A204.1 (cell line): ENCODE data around the gene TRAF3IP1.
"Not testable (repeated sequence)": the region's sequence is repeated elsewhere in the genome, so short reads cannot be mapped to it uniquely, and the experiment has no call there.

Source experiments
- FAIRE-seq: peaks from 2 replicates; lab custom pipeline; 2012; peaks lifted over from hg19 to GRCh38; lab: Jason Lieb, UNC

TRAF3IP1 gene

DNA sequence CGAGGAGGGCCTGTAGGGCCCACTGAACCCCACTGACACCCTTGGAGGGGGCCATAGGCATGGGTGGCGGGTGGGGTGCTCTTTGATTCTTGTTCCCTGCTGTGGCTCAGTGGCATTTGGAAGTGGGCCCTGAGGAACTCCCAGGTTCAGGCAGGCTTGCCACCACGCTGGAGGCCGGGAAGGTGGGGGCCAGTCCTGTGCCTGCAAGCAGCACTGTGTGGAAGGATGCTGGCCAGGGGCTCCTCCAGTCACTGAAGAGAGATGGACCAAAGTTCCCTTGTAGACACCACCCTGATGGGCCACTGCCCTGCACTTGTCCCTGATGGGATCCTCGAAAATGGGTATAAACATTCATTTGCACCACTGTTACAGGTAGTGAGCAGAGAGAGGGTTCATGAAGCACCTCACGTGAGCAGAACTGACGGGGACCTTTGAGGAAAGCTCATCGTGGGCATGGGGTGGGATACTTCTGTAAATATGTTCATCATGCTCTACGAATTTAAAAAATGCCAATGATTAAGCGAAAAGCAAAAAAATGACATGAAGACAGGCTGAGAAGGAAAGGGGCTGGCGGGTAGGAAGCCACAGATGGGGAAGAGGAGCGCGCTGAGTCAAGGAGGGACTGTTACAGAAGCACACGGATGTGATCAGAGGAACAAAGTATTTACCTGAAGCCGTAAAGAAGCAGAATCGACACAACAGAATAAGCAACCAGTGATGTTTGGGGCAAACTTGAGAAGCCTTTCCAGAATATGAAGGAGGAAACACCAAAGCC is 61.2 kb downstream of the TRAF3IP1 start:
- FAIRE-seq, result no peak

- no peak for FAIRE-seq
These were observed 62.1 kb downstream of the TRAF3IP1 start for GRCh38 chr2:238382381-238382781.

DNA sequence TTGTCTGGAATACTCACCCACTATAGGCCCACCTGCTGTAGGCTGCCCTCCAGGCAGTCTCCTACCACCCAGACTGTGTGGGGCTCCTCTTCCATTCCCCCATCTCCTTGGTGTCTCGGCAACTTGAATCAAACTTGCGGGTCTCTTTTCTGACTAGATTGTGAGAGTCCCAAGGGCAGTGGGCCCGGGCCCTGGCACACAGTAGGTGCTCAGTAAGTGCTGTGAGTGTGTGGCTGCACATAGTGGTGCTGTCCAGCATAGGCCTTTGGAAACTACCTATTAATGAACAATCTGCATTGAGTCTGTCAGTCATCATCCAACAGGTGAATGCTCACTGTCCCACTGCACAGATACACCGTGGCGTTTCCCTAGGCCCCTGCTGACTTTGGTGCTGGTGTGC is 62.8 kb downstream of the TRAF3IP1 start:
- FAIRE-seq, result no peak

- no peak for FAIRE-seq
These were observed 63.5 kb downstream of the TRAF3IP1 start for GRCh38 chr2:238383743-238384380.

DNA sequence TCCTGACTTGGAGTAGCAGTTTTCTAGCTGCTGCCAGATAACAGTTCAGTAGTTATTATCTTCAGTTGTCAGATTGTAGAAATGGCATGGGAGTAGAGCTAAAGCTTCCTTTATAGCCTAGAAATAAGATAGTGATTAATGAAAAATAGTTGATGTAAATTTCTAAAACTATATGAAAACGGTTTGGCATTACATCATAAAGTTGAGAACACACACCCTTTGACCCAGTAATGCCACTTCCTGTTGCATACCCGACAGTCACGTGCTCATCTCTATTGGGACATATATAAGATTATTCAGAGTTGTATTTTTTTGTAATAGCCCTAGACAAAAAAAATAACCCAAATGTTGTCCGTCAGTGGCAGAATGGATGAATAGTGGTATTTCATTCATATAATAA is 67.0 kb downstream of the TRAF3IP1 start:
- FAIRE-seq, result no peak

DNA sequence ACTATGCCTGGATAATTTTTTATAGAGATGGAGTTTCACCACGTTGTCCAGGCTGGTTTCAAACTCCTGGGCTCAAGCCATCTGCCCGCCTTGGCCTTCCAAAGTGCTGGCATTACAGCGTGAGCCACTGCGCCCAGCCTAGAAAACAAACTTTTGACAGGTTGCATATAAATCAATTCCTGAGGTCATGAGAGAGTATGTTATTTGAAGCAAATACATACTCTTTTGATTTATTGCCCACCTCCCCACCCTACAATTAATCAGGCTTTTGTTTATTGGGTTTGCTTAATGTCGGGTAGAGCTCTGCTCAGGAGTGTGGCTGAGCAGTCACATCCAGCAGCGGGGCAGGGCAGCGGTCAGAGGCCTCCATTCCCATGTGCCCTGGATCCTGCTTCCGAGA is 68.5 kb downstream of the TRAF3IP1 start:
- FAIRE-seq, result no peak

- FAIRE-seq, result no peak
These were observed 69.8 kb downstream of the TRAF3IP1 start for GRCh38 chr2:238389988-238390589.

DNA sequence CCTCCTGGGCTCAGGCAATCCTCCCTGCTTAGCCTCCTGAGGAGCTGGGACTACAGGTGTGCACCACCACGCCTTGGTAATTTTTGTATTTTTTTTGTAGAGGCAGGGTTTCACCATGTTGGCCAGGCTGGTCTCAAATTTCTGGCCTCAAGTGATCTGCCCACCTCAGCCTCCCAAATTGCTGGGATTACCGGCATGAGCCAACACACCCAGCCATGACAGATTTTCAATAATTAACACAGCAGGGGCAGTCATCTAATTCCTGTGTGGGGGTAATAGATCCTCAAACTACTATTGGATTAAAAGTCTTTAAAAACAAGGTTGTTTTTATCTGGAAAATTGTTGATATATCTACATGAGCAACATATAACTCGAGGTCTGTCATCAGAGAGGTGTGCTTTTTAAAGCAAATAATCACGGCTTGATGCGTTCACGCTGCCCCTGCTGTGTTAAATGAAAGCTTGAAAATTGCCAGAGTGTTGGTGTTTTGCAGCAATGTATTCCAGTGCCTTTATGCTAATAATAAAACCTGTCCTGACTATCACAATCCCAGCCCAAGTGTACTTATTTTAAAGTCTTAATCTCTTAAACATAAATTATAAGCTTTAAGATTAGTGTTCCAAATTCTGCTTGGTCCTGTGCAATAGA is 70.8 kb downstream of the TRAF3IP1 start:
- no peak for FAIRE-seq

DNA sequence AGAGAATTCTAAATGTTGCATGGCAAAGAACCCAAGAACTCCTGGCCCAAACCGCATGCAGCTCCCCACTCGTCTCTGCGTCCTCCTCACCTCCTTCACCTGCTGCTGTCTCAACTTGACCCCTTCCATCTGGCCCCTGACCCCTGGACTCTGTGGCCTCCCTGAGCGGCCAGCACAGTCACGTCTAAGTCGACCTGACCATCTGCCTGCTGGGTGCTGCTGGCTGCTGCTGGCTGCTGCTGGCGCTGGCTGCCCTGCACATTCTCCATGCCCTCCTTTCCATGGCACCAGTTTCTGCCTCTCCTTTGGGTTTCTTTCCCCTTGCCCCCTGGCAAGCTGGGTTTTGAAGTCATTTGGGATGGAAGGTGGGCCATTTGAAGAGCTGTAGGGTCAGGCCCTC is 76.3 kb downstream of the TRAF3IP1 start:
- FAIRE-seq, result no peak

- no peak for FAIRE-seq
These were observed 77.0 kb downstream of the TRAF3IP1 start for GRCh38 chr2:238397356-238397755.

- FAIRE-seq, result no peak
These were observed 78.3 kb downstream of the TRAF3IP1 start for GRCh38 chr2:238398577-238398976.

DNA sequence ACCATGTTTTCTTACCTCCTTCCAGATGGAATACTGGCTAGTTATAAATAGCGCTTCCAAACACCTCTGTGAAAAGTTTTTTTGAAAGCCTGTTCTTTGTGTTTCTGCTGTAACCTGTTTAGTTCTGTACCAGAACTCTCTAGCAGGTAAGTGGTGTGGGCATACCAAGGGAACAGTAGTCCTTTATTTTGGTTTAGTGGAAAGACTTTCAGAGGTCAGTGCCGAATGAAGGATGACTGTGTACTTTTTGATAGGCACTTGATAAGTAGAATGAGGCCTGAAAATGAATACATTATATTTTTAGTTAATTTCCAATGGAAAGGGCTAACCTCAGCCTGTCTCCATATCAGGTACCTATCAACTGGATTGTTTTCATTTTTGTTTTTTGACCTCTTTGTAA is 78.8 kb downstream of the TRAF3IP1 start:
- no peak for FAIRE-seq

- no peak for FAIRE-seq
These were observed 81.2 kb downstream of the TRAF3IP1 start for GRCh38 chr2:238401551-238401950.

GRCh38 chr2:238403632-238404405 is 83.5 kb downstream of the TRAF3IP1 start:
- no peak for FAIRE-seq

DNA sequence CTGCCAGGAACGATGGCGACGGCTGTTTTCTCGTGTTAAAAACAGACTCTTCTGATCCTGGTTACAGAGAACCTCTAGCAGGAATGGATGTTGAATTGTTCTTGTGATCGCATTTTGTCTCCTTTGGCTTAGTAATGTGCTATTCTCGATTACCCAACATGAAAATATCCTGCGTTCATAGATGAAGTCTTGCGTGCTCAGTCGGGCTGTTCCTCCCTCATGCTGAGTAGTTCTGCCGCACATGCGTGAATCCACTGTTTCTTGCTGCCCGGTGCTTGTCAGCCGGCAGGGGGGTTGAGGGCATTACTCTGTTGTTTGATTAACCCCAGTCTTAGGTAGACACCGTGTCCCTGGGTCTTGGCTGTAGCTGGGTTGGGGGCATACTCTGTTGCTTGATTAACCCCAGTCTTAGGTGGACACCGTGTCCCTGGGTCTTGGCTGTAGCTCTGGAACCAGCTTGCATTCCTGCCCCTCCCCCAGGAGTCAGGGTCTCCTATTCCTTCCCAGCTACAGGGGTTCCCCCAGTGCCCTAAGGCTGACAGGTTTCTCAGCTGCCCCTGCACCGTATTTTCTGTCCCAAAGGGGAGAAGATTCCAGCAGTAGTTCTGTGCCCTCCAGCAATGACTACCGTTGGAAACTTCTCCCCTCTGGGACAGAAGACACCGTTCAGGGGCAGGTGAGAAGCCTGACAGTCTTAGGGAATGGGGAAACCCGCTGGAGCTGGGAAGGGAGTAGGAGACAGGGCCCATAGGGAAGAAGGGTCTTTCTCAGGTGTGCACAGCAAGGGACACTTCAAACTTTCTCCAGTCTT is 84.3 kb downstream of the TRAF3IP1 start:
- no peak for FAIRE-seq

DNA sequence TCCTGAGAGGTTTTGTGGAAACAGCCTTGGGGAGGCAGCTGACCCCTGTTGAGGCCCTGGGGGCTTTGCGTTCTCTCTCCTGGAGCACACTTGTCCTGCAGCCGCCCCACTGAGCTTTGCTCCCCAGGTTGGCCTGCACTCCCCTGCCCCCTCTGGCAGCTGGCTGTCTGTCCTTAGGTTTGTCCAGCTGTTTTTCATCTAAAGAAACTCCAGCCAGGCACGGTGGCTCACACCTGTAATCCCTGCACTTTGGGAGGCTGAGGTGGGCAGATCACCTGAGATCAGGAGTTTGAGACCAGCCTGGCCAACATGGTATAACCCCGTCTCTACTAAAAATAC is 84.9 kb downstream of the TRAF3IP1 start:
- not testable (repeated sequence) for FAIRE-seq

GRCh38 chr2:238406221-238406997 is 86.1 kb downstream of the TRAF3IP1 start:
- FAIRE-seq, result no peak

- FAIRE-seq, result no peak
These were observed 86.6 kb downstream of the TRAF3IP1 start for GRCh38 chr2:238406998-238407285.

DNA sequence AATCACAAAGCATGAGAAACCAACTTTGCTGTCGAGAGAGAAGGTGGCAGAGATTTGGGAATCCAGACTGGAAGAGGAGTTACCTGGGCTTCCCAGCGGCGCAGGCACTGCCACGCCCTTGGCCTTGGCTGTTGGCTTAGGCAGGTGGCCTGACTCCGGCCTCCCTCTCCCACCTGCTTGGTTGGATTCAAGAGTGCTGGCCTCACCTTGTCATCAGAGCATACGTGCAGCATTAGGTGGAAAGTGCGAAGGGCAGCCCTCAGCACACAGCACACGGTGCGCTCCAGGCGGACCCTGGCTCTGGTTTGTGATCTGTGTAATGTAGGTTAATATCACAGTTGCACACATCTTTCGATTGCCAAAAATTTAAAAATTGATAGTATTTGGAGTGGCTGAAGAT is 87.2 kb downstream of the TRAF3IP1 start:
- no peak for FAIRE-seq

GRCh38 chr2:238408615-238409340 is 88.5 kb downstream of the TRAF3IP1 start:
- FAIRE-seq, result no peak
